Immature natural killer cell (primary cell): Measurements from ENCODE around the gene RALGPS1. TPM values are rescaled to one million over a fixed set of nuclear protein-coding genes. Genes with fewer than 3 reads are reported as not detected.
"Not testable (repeated sequence)": the region's sequence is repeated elsewhere in the genome, so short reads cannot be mapped to it uniquely, and the experiment has no call there.

Experiments used
- DNase-seq, 3 donors: peaks; one replicate each; pipeline ENCODE4 v3.0.0; 2022; ENCODE audit warnings: mixed read lengths in 1 of 3
- H3K27ac Mint-ChIP-seq, 6 donors: one replicate each; pipeline ENCODE4 v1.8.0; 2020; ENCODE audit warnings: mixed read lengths in 6 of 6, mild to moderate bottlenecking in 5 of 6, inconsistent platforms in 4 of 6, moderate library complexity in 3 of 6
- H3K27me3 Mint-ChIP-seq, 3 donors: one replicate each; pipeline ENCODE4 v1.8.0; 2020 to 2021; ENCODE audit warnings: low read depth in 3 of 3, mild to moderate bottlenecking in 3 of 3, mixed read lengths in 3 of 3, moderate library complexity in 3 of 3, inconsistent platforms in 1 of 3
- H3K36me3 Mint-ChIP-seq, 3 donors: one replicate each; pipeline ENCODE4 v1.8.0; 2020; ENCODE audit warnings: mixed read lengths in 3 of 3, inconsistent platforms in 2 of 3, mild to moderate bottlenecking in 2 of 3
- H3K4me1 Mint-ChIP-seq, 2 donors: one replicate each; pipeline ENCODE4 v1.8.0; 2020; ENCODE audit warnings: inconsistent platforms in 2 of 2, mild to moderate bottlenecking in 2 of 2, mixed read lengths in 2 of 2, moderate library complexity in 1 of 2
- H3K4me3 Mint-ChIP-seq, 5 donors: one replicate each; pipeline ENCODE4 v1.8.0; 2020; ENCODE audit warnings: mild to moderate bottlenecking in 5 of 5, mixed read lengths in 5 of 5, inconsistent platforms in 3 of 5, moderate library complexity in 3 of 5
- H3K9me3 Mint-ChIP-seq, 6 donors: one replicate each; pipeline ENCODE4 v1.8.0; 2020; ENCODE audit warnings: mild to moderate bottlenecking in 6 of 6, mixed read lengths in 6 of 6, inconsistent platforms in 4 of 6, moderate library complexity in 3 of 6
- polyA plus RNA-seq, 3 donors: library from polyadenylated mRNA; unstranded; fragments of 300-500 nt; fragmentation: Illumina TruSeq; gene quantifications; one replicate each; pipeline ENCODE4 v1.2.3, GENCODE V29; 2021

RALGPS1 gene
- polyA plus RNA-seq, 3 donors from 2014 or later = 2.6 to 3.4 (median 2.9) TPM

DNA sequence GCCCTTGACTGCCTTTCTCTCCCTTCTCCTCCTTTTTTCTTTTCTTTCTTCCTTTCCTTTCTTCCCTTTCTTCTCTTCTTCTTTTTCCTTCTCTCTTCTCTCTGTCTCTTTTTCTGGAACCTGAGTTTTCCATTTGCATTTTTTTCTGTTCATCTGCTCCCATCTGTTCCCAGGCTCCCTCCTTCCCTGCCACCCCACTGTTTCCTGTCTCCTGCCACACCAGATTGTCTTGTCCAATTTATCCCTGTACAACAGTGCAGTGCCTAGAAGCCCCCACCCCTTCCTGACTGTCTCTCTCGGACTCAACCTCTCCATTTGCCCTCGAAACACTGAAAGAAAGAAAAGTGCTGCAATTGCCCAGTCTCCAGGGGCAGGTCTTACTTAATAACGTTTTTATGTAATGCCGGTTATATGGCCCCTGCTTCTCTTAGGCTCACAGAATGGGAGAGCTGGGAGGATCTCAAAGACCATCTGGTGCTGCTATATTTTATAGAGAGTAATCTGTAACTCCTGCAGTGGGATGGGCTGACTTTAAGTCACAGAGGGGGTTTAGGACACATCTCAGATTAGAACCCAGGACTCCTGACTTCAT lies 101.4 kb downstream of the RALGPS1 start:
- Mint-ChIP-seq H3K4me3 (no peak overlapping the region), H3K9me3 (no peaks in the 10 kb centered on the region), H3K4me1 (peaks cover 12% of the 10 kb centered on the region in 2 donors), H3K27me3 (peaks cover 0 to 4% (median 3%) of the 10 kb centered on the region in 3 donors), H3K27ac (peak overlapping the region in 1 of 6 donors; percentile 79), H3K36me3 (peaks cover 0 to 5% (median 0%) of the 10 kb centered on the region in 3 donors)
- no peak for DNase-seq

DNA sequence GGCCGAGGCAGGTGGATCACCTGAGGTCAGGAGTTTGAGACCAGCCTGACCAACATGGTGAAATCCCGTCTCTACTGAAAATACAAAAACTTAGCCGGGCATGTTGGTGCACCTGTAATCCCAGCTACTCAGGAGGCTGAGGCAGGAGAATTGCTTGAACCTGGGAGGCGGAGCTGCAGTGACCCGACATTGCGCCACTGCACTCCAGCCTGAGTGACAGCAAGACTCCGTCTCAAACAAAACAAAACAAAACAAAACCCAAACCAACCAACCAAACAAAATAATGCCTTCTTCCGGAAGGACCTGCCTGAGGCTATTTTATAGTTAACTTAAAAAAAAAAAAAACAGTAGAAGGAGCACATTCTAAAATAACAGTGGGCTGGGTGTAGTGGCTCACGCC lies 103.4 kb downstream of the RALGPS1 start:
- not testable (repeated sequence) for H3K36me3 Mint-ChIP-seq, H3K27me3 Mint-ChIP-seq, H3K4me3 Mint-ChIP-seq, H3K9me3 Mint-ChIP-seq, H3K27ac Mint-ChIP-seq, DNase-seq
- peaks cover 12% of the 10 kb centered on the region in 2 donors for H3K4me1 Mint-ChIP-seq

DNA sequence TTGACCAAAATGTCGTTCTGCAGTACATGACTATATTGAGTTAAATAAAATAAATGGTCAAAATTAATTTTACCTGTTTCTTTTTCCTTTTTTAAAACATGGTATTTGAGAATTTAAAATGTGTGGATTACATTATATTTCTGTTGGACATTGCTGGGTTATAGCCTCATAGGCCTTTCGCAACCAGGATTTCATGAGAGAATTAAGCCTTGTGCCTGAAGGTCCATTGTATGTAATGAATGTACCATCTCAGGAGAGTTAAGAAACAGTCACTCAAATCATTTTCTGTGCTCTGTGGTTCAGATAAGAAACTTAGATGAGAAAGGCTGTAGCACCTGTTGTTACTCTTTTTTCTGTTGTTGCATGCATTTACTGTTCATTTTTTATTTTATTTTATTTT lies 104.4 kb downstream of the RALGPS1 start:
- H3K4me3 Mint-ChIP-seq = no peak overlapping the region
- no peaks in the 10 kb centered on the region for H3K9me3 Mint-ChIP-seq
- peaks cover 12% of the 10 kb centered on the region in 2 donors for H3K4me1 Mint-ChIP-seq
- H3K36me3 Mint-ChIP-seq = peaks cover 0 to 10% (median 7%) of the 10 kb centered on the region in 3 donors
- no peak overlapping the region for H3K27ac Mint-ChIP-seq
- no peak for DNase-seq
- H3K27me3 Mint-ChIP-seq = peaks cover 0 to 3% (median 2%) of the 10 kb centered on the region in 3 donors

DNA sequence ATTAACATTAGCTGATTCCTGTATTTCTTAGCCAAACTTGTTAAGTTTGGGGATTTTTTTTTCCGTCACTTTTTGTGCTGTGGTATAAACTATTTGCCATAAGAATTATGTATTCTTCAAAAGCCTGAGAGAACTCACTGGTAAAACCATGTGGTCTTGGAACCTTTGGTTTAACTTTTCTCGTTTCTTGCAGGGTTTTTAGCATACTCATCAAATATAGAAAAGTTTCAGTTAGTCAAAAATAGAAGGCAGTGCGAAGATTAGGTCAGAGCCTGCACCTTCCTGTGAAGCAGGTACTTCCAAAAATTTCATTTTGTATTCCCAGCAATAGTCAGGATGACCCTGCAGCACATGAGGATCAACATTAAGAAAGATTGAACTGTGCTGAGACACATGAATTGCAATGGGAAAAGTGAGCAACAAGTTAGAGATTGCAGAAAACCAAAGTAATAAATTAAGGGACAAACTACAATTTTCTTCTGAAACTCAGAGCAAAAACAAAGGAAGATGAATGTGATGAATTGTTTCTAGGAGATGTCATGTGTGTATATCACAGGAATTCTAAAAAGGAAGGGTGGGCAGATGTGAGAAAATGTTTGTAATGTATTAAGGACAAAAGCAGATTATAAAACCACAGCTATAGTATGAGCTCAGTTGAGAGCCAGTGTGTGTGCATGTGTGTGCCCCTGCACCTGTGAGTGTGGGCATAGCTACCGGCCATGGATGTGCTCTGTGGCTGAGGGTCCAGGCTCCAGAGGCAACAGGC lies 105.6 kb downstream of the RALGPS1 start:
- peak overlapping the region in 3 of 6 donors; percentile 8 to 48 (median 36) for H3K27ac Mint-ChIP-seq
- peaks cover 12% of the 10 kb centered on the region in 2 donors for H3K4me1 Mint-ChIP-seq
- no peak for DNase-seq
- peak overlapping the region in 2 of 5 donors; percentile 26 to 28 for H3K4me3 Mint-ChIP-seq
- no peaks in the 10 kb centered on the region for H3K9me3 Mint-ChIP-seq
- H3K36me3 Mint-ChIP-seq = peaks cover 0 to 21% (median 11%) of the 10 kb centered on the region in 3 donors
- peaks cover 0 to 3% (median 2%) of the 10 kb centered on the region in 3 donors for H3K27me3 Mint-ChIP-seq

DNA sequence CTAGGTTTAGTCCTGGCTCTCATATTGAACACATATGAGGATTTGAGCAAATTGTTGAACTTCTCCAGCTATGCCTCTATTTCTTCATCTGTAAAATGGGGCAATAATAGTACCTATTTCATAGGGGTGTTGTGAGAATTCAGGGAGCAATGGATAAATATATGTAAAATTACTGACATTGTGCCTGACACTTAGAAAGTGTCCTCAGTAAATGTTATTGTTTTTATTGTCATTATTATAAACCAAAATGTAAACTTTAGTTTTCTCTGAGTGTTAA lies 106.2 kb downstream of the RALGPS1 start:
- Mint-ChIP-seq H3K27me3 (peaks cover 0 to 3% (median 2%) of the 10 kb centered on the region in 3 donors), H3K4me3 (peak overlapping the region in 1 of 5 donors; percentile 28), H3K27ac (peak overlapping the region in 1 of 6 donors; percentile 36), H3K4me1 (peaks cover 12% of the 10 kb centered on the region in 2 donors), H3K9me3 (no peaks in the 10 kb centered on the region), H3K36me3 (peaks cover 0 to 21% (median 11%) of the 10 kb centered on the region in 3 donors)
- no peak for DNase-seq

DNA sequence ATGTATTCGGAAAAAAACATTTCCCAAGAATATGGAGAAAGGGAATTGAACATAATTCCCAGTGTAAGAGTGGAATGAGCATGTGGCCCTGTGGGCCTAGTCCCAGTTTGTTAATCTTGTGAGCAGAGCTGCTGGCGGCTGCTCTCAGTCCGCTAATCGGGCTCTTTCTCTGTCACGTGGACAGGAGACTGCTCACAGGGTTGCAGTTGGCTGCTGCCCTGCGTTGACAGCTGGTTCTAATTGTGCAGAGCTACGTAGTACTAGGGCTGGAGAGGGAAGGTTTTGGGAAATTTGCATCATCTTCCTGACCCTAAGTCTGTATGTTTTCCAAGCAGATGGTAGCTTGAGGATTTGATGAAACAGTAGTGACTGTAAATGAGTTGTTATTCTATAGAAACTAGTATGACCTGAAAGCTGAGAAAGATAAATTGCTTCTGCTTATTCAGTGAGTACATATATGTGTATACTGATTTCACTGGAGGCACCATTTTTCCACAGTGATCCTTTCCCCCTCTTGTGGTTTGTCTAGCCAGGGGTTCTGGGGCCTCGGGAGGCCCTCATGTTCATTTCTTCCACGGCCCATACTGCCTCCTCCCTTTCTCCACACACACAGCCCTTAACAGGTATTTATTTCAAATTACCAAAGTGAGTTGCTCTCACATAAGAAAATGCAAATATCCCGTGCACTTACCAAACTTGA lies 107.2 kb downstream of the RALGPS1 start:
- H3K27ac Mint-ChIP-seq = peak overlapping the region in 1 of 6 donors; percentile 38

DNA sequence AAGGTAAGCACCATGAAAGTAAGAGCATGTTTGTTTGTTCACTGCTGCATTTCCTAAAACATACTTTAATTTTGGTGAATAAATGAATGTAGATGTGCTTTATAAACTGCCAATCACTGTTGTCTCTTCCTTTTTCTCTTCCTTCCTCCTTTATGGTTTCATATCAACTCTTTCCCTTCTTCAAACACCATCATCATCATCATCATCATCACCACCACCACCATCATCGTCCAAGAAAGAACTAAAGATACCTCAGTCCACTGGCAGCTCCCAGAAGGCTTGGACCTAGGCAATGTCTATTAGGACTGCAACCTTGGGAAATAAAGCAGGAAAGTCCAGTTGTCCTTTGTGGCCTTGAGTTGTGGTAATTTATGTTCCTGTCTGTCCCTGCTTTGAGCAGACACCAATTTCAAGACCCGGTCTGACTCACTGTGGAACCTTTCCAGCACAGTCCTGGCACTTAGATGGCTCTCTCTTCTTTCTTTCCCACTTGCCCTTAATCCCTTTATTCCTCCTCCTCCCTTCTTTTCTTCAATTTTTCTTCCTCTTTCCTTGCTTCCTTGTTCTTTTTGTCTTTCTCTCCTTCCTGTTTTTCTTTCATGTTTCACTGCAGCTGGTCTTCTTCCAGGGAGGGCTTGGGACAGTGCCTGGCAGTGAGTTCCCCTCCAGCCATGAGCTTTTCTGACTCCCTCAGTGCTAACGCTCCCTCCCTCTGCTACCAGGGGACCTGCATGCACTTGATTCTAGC lies 108.5 kb downstream of the RALGPS1 start:
- Mint-ChIP-seq H3K36me3 (peaks cover 0 to 16% (median 11%) of the 10 kb centered on the region in 3 donors), H3K9me3 (no peaks in the 10 kb centered on the region), H3K4me1 (peaks cover 12% of the 10 kb centered on the region in 2 donors), H3K27me3 (peaks cover 0 to 3% (median 0%) of the 10 kb centered on the region in 3 donors), H3K4me3 (no peak overlapping the region), H3K27ac (no peak overlapping the region)
- DNase-seq = no peak

More for the DNA sequence above, 107.2 kb downstream of the RALGPS1 start:
- H3K27me3 Mint-ChIP-seq = peaks cover 0 to 3% (median 0%) of the 10 kb centered on the region in 3 donors
- H3K36me3 Mint-ChIP-seq = peaks cover 0 to 16% (median 11%) of the 10 kb centered on the region in 3 donors
- no peak for DNase-seq
- H3K4me1 Mint-ChIP-seq = peaks cover 12% of the 10 kb centered on the region in 2 donors
- no peak overlapping the region for H3K4me3 Mint-ChIP-seq
- H3K9me3 Mint-ChIP-seq = no peaks in the 10 kb centered on the region

DNA sequence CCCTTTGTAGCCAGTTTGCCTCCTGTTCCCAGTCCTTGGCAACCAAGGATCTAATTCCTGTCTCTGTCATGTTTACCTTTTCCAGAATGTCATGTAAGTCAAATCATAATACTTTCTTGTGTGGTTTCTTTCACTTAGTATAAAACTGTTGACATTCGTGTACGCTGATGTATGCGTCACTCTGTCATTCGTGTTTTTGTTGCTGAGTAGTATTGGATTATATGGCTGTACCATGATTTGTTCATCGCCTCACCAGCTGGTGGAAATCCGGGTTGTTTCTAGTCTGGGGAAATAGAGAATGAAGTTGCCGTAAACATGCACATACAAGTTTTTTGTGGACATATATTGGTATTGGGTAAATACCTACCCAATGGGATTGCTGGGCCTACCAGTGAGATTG lies 110.5 kb downstream of the RALGPS1 start:
- DNase-seq = no peak
- no peak overlapping the region for H3K27ac Mint-ChIP-seq
- peaks cover 0 to 17% (median 11%) of the 10 kb centered on the region in 3 donors for H3K36me3 Mint-ChIP-seq
- H3K9me3 Mint-ChIP-seq = no peaks in the 10 kb centered on the region
- H3K4me3 Mint-ChIP-seq = no peak overlapping the region
- H3K27me3 Mint-ChIP-seq = peaks cover 0 to 3% (median 0%) of the 10 kb centered on the region in 3 donors
- peaks cover 8 to 9% of the 10 kb centered on the region in 2 donors for H3K4me1 Mint-ChIP-seq

DNA sequence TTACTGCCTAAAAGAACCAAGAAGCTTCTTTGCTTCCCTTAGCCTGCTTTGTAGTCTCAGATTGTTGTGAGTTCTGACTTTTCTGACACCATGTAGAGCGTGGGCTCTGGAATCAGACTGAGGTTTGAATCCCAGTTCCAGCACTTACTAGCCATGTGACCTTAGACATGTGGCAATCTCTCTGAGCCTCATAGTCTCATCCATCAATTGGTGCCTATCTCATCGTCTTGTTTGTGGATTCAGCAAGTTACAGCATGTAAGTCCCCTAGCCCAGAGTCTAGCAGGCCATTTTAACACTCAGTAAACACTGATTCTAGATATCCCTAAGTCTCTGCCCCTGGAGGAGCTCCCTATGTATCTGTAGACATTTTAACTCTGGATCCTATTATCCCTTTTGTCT lies 113.1 kb downstream of the RALGPS1 start:
- H3K9me3 Mint-ChIP-seq = no peaks in the 10 kb centered on the region
- no peak overlapping the region for H3K4me3 Mint-ChIP-seq
- no peak overlapping the region for H3K27ac Mint-ChIP-seq
- no peaks in the 10 kb centered on the region for H3K27me3 Mint-ChIP-seq
- no peaks in the 10 kb centered on the region for H3K4me1 Mint-ChIP-seq
- peaks cover 0 to 19% (median 11%) of the 10 kb centered on the region in 3 donors for H3K36me3 Mint-ChIP-seq
- DNase-seq = no peak

DNA sequence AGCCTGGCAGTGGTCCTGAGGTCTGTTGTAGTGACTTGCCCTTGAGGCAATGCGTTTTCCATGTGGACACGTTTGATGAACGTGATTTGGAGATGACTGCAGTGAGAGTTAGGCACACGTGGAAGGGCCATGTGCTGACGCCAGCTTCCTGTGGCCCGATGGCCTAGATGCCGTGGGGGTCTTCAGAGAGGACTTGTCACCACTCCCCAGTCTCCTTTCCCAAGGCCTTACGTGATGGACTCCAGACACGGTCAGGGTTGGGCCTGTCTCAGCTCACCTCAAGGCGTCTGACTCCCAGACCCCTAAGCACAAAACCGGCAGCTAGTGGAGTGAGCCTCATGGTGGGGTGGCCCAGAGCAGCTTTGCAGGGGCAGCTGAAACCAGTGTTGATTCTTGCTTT lies 115.0 kb downstream of the RALGPS1 start:
- DNase-seq = no peak
- Mint-ChIP-seq H3K27me3 (no peaks in the 10 kb centered on the region), H3K4me1 (no peaks in the 10 kb centered on the region), H3K27ac (peak overlapping the region in 1 of 6 donors; percentile 38), H3K4me3 (no peak overlapping the region), H3K9me3 (no peaks in the 10 kb centered on the region), H3K36me3 (peaks cover 0 to 11% (median 4%) of the 10 kb centered on the region in 3 donors)

DNA sequence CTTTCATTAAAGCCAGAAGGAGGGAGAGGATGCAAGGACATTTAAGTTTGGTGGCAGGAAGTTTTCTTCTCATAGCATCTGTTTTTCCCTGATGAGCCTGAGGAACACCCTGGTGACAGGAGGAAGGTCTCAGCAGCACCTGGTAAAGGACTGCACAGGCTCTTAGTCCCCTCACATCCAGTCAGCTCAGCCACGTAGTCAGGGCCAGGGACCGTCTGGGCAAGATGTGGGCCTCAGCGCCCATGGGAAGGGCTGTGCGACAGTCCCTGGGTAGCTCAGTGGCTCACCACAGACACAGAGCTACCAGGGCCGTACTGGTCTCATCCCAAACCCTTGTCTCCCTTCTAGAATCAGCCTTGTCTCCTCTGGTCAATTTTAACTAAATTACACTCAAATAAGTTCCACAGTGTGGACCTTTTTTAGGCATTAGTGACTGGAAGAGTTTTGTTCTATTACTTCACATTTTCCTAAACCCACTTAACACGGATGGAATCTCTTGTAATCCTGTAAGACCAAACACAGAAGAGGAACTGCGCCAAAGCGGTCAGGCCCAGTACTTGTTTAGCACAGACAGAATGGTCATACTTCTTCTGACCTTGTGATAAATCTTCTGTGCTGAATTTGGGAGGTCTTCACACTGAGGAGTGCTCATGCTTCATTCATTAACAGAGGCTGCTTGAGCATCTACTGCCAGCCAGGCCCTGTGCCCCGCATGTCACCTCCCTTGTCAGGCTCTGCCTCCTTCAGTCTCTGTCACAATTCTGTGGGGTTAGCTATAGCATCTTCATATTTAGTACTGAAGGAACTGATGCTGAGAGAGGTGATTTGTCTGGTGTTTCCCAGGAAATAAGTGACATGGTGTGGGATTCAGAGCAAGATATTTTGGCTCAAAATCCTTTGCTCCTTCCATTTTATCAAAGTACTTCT lies 116.5 kb downstream of the RALGPS1 start:
- Mint-ChIP-seq H3K36me3 (peaks cover 0 to 9% (median 5%) of the 10 kb centered on the region in 3 donors), H3K27me3 (no peaks in the 10 kb centered on the region), H3K27ac (no peak overlapping the region), H3K4me3 (no peak overlapping the region), H3K9me3 (no peaks in the 10 kb centered on the region), H3K4me1 (no peaks in the 10 kb centered on the region)
- DNase-seq = no peak

DNA sequence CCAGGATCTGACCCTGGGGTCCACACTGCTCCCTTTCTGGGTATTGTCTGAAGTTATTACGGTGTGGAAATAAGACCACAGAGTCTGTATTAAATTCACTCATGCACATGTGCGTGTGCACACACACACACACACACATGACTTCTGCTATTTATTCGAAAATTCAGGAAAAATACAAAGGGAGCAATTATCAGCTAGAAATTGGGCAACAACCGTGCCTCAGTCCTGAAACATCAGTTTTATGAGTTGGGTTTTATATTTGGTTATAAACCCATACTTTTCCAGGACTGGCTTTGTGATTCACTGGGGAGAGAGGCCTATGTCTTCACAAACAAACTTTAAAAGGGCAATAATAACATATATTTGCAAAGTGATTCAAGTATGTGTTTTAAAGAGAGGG lies 117.7 kb downstream of the RALGPS1 start:
- Mint-ChIP-seq H3K27ac (no peak overlapping the region), H3K36me3 (peaks cover 4 to 17% (median 5%) of the 10 kb centered on the region in 3 donors), H3K27me3 (no peaks in the 10 kb centered on the region), H3K9me3 (no peaks in the 10 kb centered on the region), H3K4me1 (no peaks in the 10 kb centered on the region), H3K4me3 (no peak overlapping the region)
- no peak for DNase-seq

DNA sequence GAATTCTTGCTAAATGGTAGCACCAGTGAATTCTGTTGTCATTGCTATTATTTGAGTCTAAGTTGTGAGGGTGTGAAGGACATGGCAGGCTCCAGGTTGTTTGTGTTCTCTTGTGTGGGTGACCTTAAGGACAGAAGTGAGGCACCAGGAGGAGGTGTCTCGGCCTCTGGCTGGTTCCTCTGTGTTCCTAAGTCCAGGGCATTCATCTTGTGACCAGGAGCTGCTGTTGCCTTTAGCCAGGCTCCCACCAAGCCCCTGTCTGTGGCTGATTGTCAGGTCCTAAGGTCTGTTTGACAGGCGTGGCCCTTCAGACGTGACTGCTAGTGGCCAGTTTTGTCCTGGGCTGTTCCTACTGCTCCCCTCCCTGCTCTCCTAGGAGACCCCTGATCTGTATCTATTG lies 118.5 kb downstream of the RALGPS1 start:
- no peaks in the 10 kb centered on the region for H3K27me3 Mint-ChIP-seq
- no peak overlapping the region for H3K4me3 Mint-ChIP-seq
- H3K4me1 Mint-ChIP-seq = no peaks in the 10 kb centered on the region
- DNase-seq = no peak
- no peaks in the 10 kb centered on the region for H3K9me3 Mint-ChIP-seq
- H3K36me3 Mint-ChIP-seq = peaks cover 4 to 17% (median 5%) of the 10 kb centered on the region in 3 donors
- H3K27ac Mint-ChIP-seq = no peak overlapping the region
